KOPT-K1 (cell line): ENCODE data around the gene SLC17A9.

Source experiments
- H3K27ac ChIP-seq: fragments of 200-600 bp; sonication (generic); 2 replicates; pipeline ENCODE4 v1.5.1; 2016; ENCODE audit warnings: antibody characterized with exemption, mild to moderate bottlenecking, low read depth, low read length; ENCODE audit not compliant: poor library complexity, severe bottlenecking
- H3K36me3 ChIP-seq: fragments of 200-600 bp; sonication (generic); 2 replicates; pipeline ENCODE4 v1.5.1; 2017; ENCODE audit warnings: antibody characterized with exemption, mild to moderate bottlenecking, low read length, moderate library complexity; ENCODE audit not compliant: insufficient read depth
- H3K9me3 ChIP-seq: fragments of 200-600 bp; sonication (generic); 2 replicates; pipeline ENCODE4 v1.5.1; 2017; ENCODE audit warnings: antibody characterized with exemption, low read length, mild to moderate bottlenecking; ENCODE audit not compliant: insufficient read depth, poor library complexity, severe bottlenecking

The SLC17A9 gene, protein sequence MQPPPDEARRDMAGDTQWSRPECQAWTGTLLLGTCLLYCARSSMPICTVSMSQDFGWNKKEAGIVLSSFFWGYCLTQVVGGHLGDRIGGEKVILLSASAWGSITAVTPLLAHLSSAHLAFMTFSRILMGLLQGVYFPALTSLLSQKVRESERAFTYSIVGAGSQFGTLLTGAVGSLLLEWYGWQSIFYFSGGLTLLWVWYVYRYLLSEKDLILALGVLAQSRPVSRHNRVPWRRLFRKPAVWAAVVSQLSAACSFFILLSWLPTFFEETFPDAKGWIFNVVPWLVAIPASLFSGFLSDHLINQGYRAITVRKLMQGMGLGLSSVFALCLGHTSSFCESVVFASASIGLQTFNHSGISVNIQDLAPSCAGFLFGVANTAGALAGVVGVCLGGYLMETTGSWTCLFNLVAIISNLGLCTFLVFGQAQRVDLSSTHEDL

DNA sequence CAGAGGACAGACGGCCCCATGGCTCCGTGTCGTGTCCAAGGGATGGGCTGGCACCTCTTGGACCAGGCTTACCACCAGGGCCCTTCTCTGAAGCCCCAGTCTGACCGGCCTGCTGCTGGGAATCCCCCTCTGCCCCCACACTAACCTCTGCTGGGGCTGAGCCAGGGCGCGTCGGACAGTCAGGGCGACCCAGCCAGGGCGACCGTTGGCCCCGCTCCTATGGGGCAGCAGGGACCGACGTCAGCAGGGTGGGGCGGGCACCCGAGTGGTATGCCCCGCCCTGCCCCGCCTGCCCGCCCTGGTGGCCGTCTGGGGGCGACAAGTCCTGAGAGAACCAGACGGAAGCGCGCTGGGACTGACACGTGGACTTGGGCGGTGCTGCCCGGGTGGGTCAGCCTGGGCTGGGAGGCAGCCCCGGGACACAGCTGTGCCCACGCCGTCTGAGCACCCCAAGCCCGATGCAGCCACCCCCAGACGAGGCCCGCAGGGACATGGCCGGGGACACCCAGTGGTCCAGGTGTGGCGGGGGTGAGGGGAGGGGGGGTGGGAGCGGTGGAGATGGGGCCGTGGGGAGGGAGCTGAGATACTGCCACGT lies at the start of gene SLC17A9:
SLC17A9 (plus strand) TSS at position 337 of the 595 bp plus-strand sequence; CDS start at position 459, 122 bp downstream.
- H3K27ac ChIP-seq = peak within 1 kb of the TSS; percentile 87
- peaks cover 33% of the 10 kb centered on the region for H3K36me3 ChIP-seq
- H3K9me3 ChIP-seq = peaks cover 22% of the 10 kb centered on the region

DNA sequence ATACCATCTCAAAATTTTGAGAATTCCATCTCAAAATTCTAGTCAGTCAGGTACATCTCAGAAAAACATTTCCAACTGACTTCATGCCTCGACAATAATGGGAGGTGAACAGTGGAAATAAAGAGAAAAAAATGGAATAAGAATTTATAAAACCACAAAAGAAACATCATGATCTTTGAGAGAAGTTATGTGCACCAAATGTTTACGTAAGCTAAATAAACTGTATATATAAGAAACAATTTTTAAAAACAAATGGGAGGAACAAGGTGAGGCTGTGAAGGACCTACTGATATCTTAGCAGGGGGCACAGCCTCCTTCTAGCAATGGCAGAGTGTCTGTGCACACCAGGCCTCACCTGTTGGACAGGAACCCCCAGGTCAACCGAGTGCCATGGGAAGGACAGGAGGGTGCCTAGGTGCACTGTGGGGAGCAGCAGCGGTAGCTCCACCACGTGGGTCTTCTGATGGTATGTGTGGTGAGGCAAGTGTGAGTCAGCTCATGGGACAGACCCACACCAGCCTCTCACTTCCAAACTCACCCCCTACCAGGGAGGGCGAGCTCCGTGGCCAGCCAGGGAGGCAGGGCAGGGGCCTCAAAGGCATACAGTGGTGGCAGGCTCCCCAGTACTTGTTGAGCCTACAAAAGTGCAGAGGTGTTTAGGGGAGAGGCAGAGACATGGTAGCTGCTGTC lies 49.4 kb upstream of the SLC17A9 start:
- H3K9me3 ChIP-seq = no peaks in the 10 kb centered on the region
- no peak overlapping the region for H3K27ac ChIP-seq
- H3K36me3 ChIP-seq = peaks cover 85% of the 10 kb centered on the region

DNA sequence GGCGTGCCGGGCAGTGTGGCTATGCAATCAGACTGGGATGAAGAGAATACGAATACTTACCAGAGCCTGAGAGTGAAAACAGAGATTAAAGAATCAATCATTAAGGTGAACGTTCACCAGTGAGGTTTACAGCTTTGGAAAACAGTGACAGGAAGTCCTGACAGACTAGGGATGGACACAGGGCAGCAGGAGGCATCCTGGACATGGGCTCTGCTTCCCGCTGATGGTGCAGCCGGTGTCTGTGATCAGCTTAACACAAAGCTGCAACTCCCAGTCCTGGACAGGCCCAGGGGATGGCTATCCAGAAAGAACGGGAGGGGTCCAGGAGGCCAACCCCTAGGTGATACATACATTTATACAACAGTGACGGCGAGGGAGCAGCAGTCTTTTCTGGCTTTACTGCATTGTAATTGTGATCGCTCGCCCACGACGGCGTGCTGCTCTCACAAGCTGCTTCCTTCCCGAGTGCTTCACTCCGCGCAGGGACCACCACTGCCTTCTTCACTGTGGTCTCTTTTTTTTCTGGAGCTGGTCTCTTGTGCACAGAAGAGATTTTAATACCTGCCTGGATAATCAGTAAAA lies 46.9 kb upstream of the SLC17A9 start:
- peaks cover 100% of the 10 kb centered on the region for H3K36me3 ChIP-seq
- H3K9me3 ChIP-seq = no peaks in the 10 kb centered on the region
- no peak overlapping the region for H3K27ac ChIP-seq

DNA sequence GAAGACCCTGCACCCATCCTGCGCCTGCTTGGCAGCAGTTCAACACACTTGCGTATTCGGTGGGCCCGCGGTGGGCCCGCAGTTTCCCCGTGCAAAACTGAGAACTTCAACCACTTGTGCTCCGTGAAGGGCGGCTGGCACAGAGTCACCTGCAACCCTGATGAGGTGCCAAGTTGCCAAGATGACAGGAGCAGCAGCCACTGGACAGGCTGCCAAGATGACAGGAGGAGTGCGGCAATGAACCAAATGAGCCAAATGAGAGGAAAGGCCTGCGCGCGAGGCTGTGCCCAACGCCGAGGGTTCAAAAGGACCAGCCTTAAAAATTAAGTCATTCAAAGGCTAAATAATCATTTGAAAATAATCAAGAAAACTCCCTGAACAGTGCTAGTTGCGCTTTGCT lies 46.3 kb upstream of the SLC17A9 start:
- no peaks in the 10 kb centered on the region for H3K9me3 ChIP-seq
- no peak overlapping the region for H3K27ac ChIP-seq
- H3K36me3 ChIP-seq = peaks cover 100% of the 10 kb centered on the region

DNA sequence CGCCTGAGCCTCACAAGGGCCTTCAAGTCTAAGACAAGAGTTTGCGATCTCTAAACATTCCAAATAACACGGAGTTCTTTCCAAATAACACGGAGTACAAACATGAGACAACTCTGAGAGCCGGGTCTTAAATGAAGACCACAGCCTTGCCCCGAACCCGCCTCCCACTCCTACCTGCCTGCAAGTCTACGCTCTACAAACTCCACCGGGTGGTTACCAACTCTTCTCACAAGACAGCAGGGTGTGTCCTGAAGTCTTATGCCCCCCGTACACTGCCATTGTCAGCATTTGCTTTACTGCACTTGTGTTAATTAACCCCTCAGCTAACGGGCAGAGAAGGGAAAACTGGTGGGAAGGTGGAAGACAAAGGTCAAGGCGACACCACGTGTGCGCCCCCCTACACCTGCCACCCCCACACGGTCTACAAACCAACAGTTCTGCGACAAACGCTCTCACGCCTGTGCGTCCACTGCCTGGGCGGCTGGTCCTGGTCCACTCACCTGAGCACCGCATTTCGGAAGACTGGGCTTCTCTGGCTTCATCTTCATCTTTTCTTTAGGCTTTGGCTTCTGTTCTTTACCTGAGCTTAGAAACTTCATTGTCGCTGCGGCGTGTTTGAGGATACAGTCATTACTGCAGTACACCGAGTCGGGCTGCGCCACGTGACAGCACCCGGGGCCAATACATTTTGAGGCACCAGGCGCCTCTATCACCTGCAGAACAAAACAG lies 45.7 kb upstream of the SLC17A9 start:
- H3K36me3 ChIP-seq = peaks cover 100% of the 10 kb centered on the region
- H3K27ac ChIP-seq = no peak overlapping the region
- no peaks in the 10 kb centered on the region for H3K9me3 ChIP-seq

DNA sequence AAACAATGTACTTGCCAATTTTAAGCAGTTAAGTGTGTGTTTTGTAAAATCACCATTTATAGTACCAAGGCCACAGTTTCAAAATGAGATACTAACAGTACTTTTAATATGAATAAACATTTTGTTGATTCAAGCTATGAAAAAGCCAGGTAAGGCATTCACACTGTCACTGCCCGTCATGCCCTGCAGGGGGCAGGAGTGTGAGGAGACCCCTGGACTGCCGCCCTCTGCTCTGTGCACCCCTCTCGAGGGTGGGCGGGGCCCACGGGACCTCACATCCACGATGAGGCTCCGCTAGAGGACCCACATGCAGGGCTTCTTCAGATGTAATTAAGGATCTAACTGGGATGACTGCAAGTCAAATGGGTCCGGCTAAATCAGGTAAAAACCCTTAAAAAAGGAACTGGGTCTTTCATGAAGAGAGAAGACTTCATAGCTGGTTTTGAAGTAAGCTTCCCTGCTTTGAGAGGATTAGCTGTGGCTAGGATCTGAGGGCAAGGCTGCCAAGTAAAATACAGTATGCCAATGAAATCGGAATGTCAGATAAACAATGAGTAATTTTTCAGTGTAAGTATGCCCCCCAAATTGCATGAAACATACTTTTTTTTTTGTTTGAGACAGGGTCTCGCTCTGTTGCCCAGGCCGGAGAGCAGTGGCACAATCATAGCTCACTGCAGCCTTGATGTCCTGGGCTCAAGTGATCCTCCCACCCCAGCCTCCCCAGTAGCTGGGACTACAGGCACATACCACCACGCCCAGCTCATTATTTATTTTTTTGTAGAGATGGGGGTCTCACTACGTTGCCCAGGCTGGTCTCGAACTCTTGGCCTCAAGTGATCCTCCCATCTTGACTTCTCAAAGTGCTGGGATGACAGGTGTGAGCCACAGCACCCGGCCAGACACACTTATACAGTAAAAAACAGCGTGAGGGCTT lies 44.9 kb upstream of the SLC17A9 start:
- Histone ChIP-seq H3K36me3 (peaks cover 100% of the 10 kb centered on the region), H3K27ac (no peak overlapping the region), H3K9me3 (no peaks in the 10 kb centered on the region)

DNA sequence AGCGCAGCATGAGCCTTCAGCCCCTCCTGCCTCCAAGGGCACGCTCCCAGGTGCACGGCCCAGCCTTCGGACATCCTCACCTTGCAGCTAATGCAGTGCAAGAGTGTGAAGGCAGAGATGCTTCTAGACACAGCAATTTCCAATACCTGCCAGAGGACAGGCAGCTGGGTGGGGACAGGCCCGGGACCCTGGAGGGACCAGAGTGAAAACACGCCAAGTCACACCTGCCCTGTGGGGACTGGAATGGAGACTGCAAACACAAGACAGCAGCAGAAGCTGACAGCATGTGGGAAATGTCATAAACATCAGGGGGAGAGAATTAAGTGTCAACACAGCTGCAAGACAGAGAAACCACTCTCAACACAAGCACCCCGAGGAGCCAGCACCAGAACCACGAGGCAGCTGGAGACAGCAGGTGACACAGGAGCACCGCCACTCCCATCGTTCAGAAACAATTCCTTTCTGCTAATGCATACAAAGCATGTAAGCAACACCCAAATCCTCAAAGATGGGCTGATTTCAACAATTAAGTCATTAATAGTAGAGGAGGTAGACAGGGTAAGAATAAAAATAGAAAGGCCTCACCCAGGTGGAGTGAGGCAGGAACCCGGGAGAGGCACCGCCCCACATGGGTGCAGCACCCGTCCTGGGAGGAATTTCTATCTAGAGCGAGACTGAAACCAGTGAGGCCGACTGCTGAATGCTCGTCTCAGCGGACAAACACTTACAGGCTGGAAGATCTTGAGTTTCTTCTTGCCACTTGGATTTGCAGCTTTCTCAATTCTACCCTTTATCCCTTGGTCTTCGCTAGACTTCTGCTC lies 43.3 kb upstream of the SLC17A9 start:
- Histone ChIP-seq H3K27ac (no peak overlapping the region), H3K9me3 (no peaks in the 10 kb centered on the region), H3K36me3 (peaks cover 100% of the 10 kb centered on the region)

DNA sequence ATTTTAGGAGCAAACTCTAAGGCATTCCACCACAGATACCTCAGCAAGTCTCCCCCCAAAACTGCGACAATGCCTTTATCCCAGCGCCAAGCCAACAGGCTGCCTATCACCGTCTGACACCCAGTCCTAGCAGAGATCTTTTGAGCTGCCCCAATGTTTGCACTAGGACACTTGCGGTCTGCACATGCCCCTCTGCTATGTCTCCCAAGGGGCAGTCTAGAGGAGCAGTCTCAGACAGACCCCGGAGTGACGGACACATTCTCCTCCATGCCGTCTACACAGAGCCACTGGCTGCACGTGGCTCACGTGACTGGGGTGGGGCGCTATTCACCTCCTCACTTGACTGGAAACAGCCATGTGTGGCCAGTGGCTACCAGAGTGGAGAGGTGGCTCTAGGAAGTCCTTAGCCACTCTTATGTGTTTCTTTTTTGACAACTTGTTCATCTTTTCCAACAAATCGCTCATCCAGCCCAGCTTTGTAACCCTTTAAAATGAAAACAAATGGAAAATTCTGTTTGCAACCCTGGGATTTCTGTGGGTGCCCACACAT lies 42.2 kb upstream of the SLC17A9 start:
- peaks cover 90% of the 10 kb centered on the region for H3K36me3 ChIP-seq
- no peak overlapping the region for H3K27ac ChIP-seq
- H3K9me3 ChIP-seq = no peaks in the 10 kb centered on the region

DNA sequence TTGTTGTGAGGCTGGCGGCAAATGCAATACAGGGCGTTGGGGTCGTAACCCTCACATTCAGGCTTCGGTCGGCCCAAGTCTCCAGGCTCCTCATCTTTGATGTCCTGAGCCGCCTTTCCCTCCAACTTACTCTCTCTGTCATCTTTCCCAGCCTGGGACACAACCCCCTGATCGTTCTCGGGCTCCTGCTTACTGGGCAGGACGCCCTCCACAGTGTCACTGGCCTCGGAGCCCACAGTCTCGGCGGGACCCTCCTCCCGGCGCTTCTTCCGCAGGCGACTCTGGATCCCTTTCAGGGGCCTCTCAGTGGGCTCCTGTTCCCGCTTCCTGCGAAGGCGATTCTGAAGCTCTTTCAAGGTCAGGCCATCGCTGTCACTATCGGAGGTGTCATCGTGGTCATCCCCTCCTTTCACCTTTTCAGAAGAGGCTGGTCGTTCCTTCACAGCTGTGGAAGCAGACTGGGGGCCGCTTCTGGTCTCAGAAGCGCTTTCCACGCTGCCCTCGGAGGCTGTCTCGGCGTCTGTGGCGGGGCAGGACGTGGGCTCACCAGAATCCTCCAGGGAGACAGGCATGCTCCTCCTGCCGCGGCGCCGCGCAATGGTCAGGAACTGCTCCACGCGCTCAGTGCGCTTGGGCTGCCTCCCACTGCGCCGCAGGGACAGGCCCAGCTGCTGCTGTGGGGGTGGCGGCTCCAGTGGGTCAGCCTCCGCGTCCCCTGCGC lies 41.6 kb upstream of the SLC17A9 start:
- no peak overlapping the region for H3K27ac ChIP-seq
- H3K36me3 ChIP-seq = peaks cover 84% of the 10 kb centered on the region
- H3K9me3 ChIP-seq = no peaks in the 10 kb centered on the region

DNA sequence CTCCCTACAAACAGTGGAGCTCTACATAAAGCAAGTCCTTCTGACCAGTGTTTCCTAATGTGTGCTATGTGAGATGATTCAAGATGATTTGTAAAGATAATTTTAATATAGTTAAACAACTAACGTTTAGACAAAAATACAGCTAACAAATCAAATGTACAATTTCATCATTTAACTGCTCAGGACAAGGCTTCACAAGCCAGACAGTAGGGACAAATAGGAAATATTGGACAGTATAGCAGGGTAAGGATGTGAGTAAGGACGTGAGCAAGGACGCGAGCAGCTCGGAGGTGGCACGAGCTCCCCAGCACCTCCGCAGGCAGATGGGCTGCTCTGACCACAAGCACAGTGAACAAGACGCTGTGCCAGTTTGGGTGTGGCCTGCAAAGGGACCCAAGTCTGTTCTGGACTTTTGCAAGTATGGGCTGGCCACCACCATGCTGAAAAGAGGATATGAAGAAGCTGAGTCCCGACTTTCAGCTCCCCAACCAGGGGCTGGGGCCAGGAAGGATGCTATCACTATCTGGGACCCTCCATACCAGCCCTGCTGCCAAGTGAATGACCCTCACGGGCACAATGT lies 40.7 kb upstream of the SLC17A9 start:
- peaks cover 76% of the 10 kb centered on the region for H3K36me3 ChIP-seq
- no peaks in the 10 kb centered on the region for H3K9me3 ChIP-seq
- H3K27ac ChIP-seq = no peak overlapping the region

DNA sequence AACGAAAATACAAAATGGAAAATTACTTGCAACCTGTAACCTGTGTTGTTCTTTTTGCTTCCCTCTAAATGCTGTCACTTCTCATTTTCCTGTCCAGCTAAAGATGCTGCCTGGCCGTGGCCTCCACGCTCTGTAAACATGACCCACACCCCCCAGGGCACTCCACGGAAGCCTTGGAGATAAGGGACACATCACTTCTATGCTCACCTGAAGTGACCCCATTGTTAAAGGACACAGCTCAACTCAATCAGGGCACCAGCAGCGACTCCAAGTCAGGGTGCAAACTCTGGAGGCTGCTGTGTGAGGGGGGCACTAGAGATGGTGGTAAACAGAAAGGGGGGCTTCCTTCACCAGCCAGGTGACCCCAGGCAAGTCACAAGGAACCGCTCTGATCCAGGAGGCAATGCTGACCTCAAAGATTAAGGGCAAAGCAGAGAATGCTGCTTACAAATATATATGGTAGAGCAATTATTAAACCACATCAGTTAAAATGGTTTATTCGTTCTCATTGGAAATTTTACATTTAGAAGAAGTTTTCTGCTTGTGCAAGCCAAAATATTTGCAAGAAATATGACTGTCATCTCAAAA lies 39.4 kb upstream of the SLC17A9 start:
- Histone ChIP-seq H3K9me3 (no peaks in the 10 kb centered on the region), H3K27ac (no peak overlapping the region), H3K36me3 (peaks cover 67% of the 10 kb centered on the region)

DNA sequence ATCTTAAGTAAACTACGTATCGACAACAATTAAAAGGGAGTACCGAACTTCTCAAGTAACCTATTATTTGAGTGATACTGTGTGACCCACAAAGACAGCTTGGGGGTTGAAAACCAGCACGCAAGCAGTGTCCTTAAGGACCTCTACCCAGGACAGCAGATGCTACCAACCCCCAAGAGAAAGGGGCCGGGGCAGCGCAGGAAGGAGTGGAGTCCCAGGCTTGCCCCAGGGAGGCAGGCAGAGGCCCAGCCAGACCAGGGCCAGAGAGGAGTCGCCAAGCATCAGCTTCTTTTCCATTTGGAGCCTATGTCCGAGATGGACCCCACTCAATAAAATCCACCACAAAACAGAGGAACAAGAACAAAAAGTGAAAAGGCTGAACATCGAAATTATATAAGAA lies 38.1 kb upstream of the SLC17A9 start:
- Histone ChIP-seq H3K27ac (no peak overlapping the region), H3K9me3 (no peaks in the 10 kb centered on the region), H3K36me3 (peaks cover 54% of the 10 kb centered on the region)
